ENCODE measurements around the gene CRACR2A.

Gene CRACR2A

GRCh38 chr12:3607821-3608220 lies 145.1 kb downstream of the CRACR2A start:
- H3K4me1 ChIP-seq (ENCODE audit: control insufficient read depth, insufficient read depth, low read length), result peaks cover 7% of the 10 kb centered on the region
- H3K9me3 ChIP-seq (ENCODE audit: control insufficient read depth, low read length), result no peaks in the 10 kb centered on the region
- H3K36me3 ChIP-seq (ENCODE audit: control insufficient read depth, insufficient read depth, low read length, severe bottlenecking), result no peaks in the 10 kb centered on the region
- H3K9ac ChIP-seq (ENCODE audit: low read length), result no peak overlapping the region
- H3K4me3 ChIP-seq (ENCODE audit: low read length), result no peak overlapping the region
- peaks cover 29% of the 10 kb centered on the region for H3K27me3 ChIP-seq (replicated peaks; ENCODE audit: control insufficient read depth, insufficient read depth, low read length)
- DNase-seq (ENCODE audit: low read depth), result no peak

- Histone ChIP-seq H3K36me3 (ENCODE audit: control insufficient read depth, insufficient read depth, low read length, severe bottlenecking) (no peaks in the 10 kb centered on the region), H3K27me3 (replicated peaks; ENCODE audit: control insufficient read depth, insufficient read depth, low read length) (peaks cover 35% of the 10 kb centered on the region), H3K9ac (ENCODE audit: low read length) (no peak overlapping the region), H3K9me3 (ENCODE audit: control insufficient read depth, low read length) (no peaks in the 10 kb centered on the region), H3K4me1 (ENCODE audit: control insufficient read depth, insufficient read depth, low read length) (peaks cover 7% of the 10 kb centered on the region), H3K4me3 (ENCODE audit: low read length) (no peak overlapping the region)
- no peak for DNase-seq (ENCODE audit: low read depth)
Measured at GRCh38 chr12:3607039-3607720, 145.7 kb downstream of the CRACR2A start.

GRCh38 chr12:3606128-3606527 lies 146.8 kb downstream of the CRACR2A start:
- Histone ChIP-seq H3K4me1 (ENCODE audit: control insufficient read depth, insufficient read depth, low read length) (peaks cover 7% of the 10 kb centered on the region), H3K4me3 (ENCODE audit: low read length) (no peak overlapping the region), H3K36me3 (ENCODE audit: control insufficient read depth, insufficient read depth, low read length, severe bottlenecking) (no peaks in the 10 kb centered on the region), H3K9me3 (ENCODE audit: control insufficient read depth, low read length) (no peaks in the 10 kb centered on the region), H3K27me3 (replicated peaks; ENCODE audit: control insufficient read depth, insufficient read depth, low read length) (peaks cover 41% of the 10 kb centered on the region), H3K9ac (ENCODE audit: low read length) (no peak overlapping the region)
- DNase-seq (ENCODE audit: low read depth), result no peak

GRCh38 chr12:3605692-3606091 lies 147.2 kb downstream of the CRACR2A start:
- H3K9me3 ChIP-seq (ENCODE audit: control insufficient read depth, low read length), result no peaks in the 10 kb centered on the region
- H3K36me3 ChIP-seq (ENCODE audit: control insufficient read depth, insufficient read depth, low read length, severe bottlenecking), result no peaks in the 10 kb centered on the region
- H3K9ac ChIP-seq (ENCODE audit: low read length), result no peak overlapping the region
- H3K4me3 ChIP-seq (ENCODE audit: low read length), result no peak overlapping the region
- peaks cover 7% of the 10 kb centered on the region for H3K4me1 ChIP-seq (ENCODE audit: control insufficient read depth, insufficient read depth, low read length)
- peaks cover 46% of the 10 kb centered on the region for H3K27me3 ChIP-seq (replicated peaks; ENCODE audit: control insufficient read depth, insufficient read depth, low read length)
- no peak for DNase-seq (ENCODE audit: low read depth)

GRCh38 chr12:3604748-3605586 lies 147.9 kb downstream of the CRACR2A start:
- H3K27me3 ChIP-seq (replicated peaks; ENCODE audit: control insufficient read depth, insufficient read depth, low read length), result peaks cover 50% of the 10 kb centered on the region
- H3K9ac ChIP-seq (ENCODE audit: low read length), result no peak overlapping the region
- no peak overlapping the region for H3K4me3 ChIP-seq (ENCODE audit: low read length)
- peak; percentile 1 for DNase-seq (ENCODE audit: low read depth)
- no peaks in the 10 kb centered on the region for H3K36me3 ChIP-seq (ENCODE audit: control insufficient read depth, insufficient read depth, low read length, severe bottlenecking)
- H3K4me1 ChIP-seq (ENCODE audit: control insufficient read depth, insufficient read depth, low read length), result peaks cover 7% of the 10 kb centered on the region
- H3K9me3 ChIP-seq (ENCODE audit: control insufficient read depth, low read length), result no peaks in the 10 kb centered on the region

- Histone ChIP-seq H3K4me3 (ENCODE audit: low read length) (no peak overlapping the region), H3K4me1 (ENCODE audit: control insufficient read depth, insufficient read depth, low read length) (peaks cover 7% of the 10 kb centered on the region), H3K36me3 (ENCODE audit: control insufficient read depth, insufficient read depth, low read length, severe bottlenecking) (no peaks in the 10 kb centered on the region), H3K9ac (ENCODE audit: low read length) (no peak overlapping the region), H3K9me3 (ENCODE audit: control insufficient read depth, low read length) (no peaks in the 10 kb centered on the region), H3K27me3 (replicated peaks; ENCODE audit: control insufficient read depth, insufficient read depth, low read length) (peaks cover 52% of the 10 kb centered on the region)
- DNase-seq (ENCODE audit: low read depth), result no peak
Measured at GRCh38 chr12:3604286-3604685, 148.6 kb downstream of the CRACR2A start.

GRCh38 chr12:3603576-3603975 lies 149.3 kb downstream of the CRACR2A start:
- no peak for DNase-seq (ENCODE audit: low read depth)
- H3K4me1 ChIP-seq (ENCODE audit: control insufficient read depth, insufficient read depth, low read length), result peaks cover 2% of the 10 kb centered on the region

GRCh38 chr12:3602488-3602887 lies 150.4 kb downstream of the CRACR2A start:
- DNase-seq (ENCODE audit: low read depth), result no peak
- H3K9ac ChIP-seq (ENCODE audit: low read length), result no peak overlapping the region
- no peaks in the 10 kb centered on the region for H3K9me3 ChIP-seq (ENCODE audit: control insufficient read depth, low read length)
- H3K27me3 ChIP-seq (replicated peaks; ENCODE audit: control insufficient read depth, insufficient read depth, low read length), result peaks cover 59% of the 10 kb centered on the region
- no peaks in the 10 kb centered on the region for H3K36me3 ChIP-seq (ENCODE audit: control insufficient read depth, insufficient read depth, low read length, severe bottlenecking)
- H3K4me3 ChIP-seq (ENCODE audit: low read length), result no peak overlapping the region
- H3K4me1 ChIP-seq (ENCODE audit: control insufficient read depth, insufficient read depth, low read length), result no peaks in the 10 kb centered on the region

More at GRCh38 chr12:3603576-3603975, 149.3 kb downstream of the CRACR2A start:
- H3K36me3 ChIP-seq (ENCODE audit: control insufficient read depth, insufficient read depth, low read length, severe bottlenecking), result no peaks in the 10 kb centered on the region
- H3K9ac ChIP-seq (ENCODE audit: low read length), result no peak overlapping the region
- no peak overlapping the region for H3K4me3 ChIP-seq (ENCODE audit: low read length)
- no peaks in the 10 kb centered on the region for H3K9me3 ChIP-seq (ENCODE audit: control insufficient read depth, low read length)
- H3K27me3 ChIP-seq (replicated peaks; ENCODE audit: control insufficient read depth, insufficient read depth, low read length), result peaks cover 55% of the 10 kb centered on the region

GRCh38 chr12:3601461-3602150 lies 151.3 kb downstream of the CRACR2A start:
- Histone ChIP-seq H3K9ac (ENCODE audit: low read length) (no peak overlapping the region), H3K4me1 (ENCODE audit: control insufficient read depth, insufficient read depth, low read length) (no peaks in the 10 kb centered on the region), H3K27me3 (replicated peaks; ENCODE audit: control insufficient read depth, insufficient read depth, low read length) (peaks cover 59% of the 10 kb centered on the region), H3K36me3 (ENCODE audit: control insufficient read depth, insufficient read depth, low read length, severe bottlenecking) (no peaks in the 10 kb centered on the region), H3K4me3 (ENCODE audit: low read length) (no peak overlapping the region), H3K9me3 (ENCODE audit: control insufficient read depth, low read length) (no peaks in the 10 kb centered on the region)
- DNase-seq (ENCODE audit: low read depth), result no peak

- Histone ChIP-seq H3K36me3 (ENCODE audit: control insufficient read depth, insufficient read depth, low read length, severe bottlenecking) (no peaks in the 10 kb centered on the region), H3K9ac (ENCODE audit: low read length) (no peak overlapping the region), H3K4me3 (ENCODE audit: low read length) (no peak overlapping the region), H3K9me3 (ENCODE audit: control insufficient read depth, low read length) (no peaks in the 10 kb centered on the region), H3K4me1 (ENCODE audit: control insufficient read depth, insufficient read depth, low read length) (no peaks in the 10 kb centered on the region), H3K27me3 (replicated peaks; ENCODE audit: control insufficient read depth, insufficient read depth, low read length) (peaks cover 58% of the 10 kb centered on the region)
- no peak for DNase-seq (ENCODE audit: low read depth)
Measured at GRCh38 chr12:3600951-3601350, 152.0 kb downstream of the CRACR2A start.

- Histone ChIP-seq H3K9me3 (ENCODE audit: control insufficient read depth, low read length) (no peaks in the 10 kb centered on the region), H3K9ac (ENCODE audit: low read length) (no peak overlapping the region), H3K4me3 (ENCODE audit: low read length) (no peak overlapping the region), H3K4me1 (ENCODE audit: control insufficient read depth, insufficient read depth, low read length) (no peaks in the 10 kb centered on the region), H3K27me3 (replicated peaks; ENCODE audit: control insufficient read depth, insufficient read depth, low read length) (peaks cover 52% of the 10 kb centered on the region), H3K36me3 (ENCODE audit: control insufficient read depth, insufficient read depth, low read length, severe bottlenecking) (no peaks in the 10 kb centered on the region)
- DNase-seq (ENCODE audit: low read depth), result no peak
Measured at GRCh38 chr12:3600039-3600720, 152.7 kb downstream of the CRACR2A start.

All from adipocyte (in vitro differentiated cells).